Body of pancreas (tissue), 4 donors: ENCODE measurements around the gene RCAN2.

Experiments used
- POLR2A ChIP-seq, 3 donors: fragments of 450-650 bp; IDR thresholded peaks; one replicate each; pipeline ENCODE4 v1.6.1; 2016; ENCODE audit warnings: antibody characterized with exemption in 3 of 3, mild to moderate bottlenecking in 2 of 3
- TF ChIP-seq, protein P1 (sequence below), 7 experiments: fragments of 450-650 bp in 4 of 7; fragments of 200-600 bp in 3 of 7; sonication (generic) in 3 of 7; IDR thresholded peaks; one replicate each; pipeline ENCODE4 v1.5.1; 2016 to 2019; ENCODE audit warnings: antibody characterized with exemption in 7 of 7

GRCh38 chr6:46366190-46366900 is 124.9 kb downstream of the RCAN2 start:
- TF ChIP-seq, protein P1, sequence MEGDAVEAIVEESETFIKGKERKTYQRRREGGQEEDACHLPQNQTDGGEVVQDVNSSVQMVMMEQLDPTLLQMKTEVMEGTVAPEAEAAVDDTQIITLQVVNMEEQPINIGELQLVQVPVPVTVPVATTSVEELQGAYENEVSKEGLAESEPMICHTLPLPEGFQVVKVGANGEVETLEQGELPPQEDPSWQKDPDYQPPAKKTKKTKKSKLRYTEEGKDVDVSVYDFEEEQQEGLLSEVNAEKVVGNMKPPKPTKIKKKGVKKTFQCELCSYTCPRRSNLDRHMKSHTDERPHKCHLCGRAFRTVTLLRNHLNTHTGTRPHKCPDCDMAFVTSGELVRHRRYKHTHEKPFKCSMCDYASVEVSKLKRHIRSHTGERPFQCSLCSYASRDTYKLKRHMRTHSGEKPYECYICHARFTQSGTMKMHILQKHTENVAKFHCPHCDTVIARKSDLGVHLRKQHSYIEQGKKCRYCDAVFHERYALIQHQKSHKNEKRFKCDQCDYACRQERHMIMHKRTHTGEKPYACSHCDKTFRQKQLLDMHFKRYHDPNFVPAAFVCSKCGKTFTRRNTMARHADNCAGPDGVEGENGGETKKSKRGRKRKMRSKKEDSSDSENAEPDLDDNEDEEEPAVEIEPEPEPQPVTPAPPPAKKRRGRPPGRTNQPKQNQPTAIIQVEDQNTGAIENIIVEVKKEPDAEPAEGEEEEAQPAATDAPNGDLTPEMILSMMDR (IDR thresholded peaks at IDR 0.05) = no peak
- TF ChIP-seq POLR2A (IDR thresholded peaks at IDR 0.05) = no peak
